C4-2B (cell line): ENCODE results near the gene SC5D.
A peak's percentile ranks its signal among the peaks of the same experiment; 100 is the strongest.

Experiments
- ZFX ChIP-seq: fragments of 450-650 bp; IDR thresholded peaks from 2 replicates; pipeline ENCODE4 v1.6.1; 2017
- TF ChIP-seq, protein P1 (sequence below): fragments of 450-650 bp; conservative IDR thresholded peaks from 2 replicates; pipeline ENCODE4 v1.5.1; 2017; ENCODE audit warnings: mild to moderate bottlenecking

DNA sequence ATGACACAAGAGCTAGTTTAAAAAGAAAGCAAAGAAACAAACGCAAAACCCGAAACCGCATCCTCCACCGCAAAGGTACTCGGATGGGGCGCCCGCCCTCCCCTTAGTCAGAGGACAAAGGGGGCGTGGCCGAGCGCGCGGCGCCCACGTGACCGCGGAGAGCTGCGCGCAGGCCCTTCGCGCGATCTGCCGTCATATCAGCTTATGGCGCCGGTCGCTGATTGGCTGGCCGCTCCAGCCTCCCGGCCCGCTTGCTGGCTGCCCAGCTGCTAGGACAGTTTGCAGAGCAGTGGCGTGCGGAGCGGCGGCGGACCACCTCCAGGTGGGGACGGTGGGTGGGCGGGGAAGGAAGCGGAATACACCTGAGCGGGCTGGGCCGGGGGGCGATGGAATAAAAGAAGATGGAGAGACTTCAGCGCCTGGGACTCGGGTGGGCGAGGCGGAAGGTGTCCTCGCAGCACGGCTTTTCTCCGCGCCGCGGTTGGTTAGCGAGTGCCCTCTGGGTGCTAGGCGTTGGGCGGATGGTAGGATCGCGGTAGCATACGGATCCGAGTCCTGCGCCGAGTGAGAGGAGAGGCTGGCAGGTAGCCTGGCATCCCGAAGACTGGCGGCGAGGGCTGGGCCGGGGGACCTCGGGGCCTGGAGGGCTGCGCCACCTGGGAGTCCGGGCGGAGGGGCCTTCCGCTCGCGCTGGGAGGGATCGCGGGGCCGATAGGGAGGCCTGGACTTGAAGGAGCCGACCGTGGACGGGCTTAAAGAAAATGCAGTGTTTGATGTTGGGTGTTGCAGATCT is at the start of gene SC5D:
- TF ChIP-seq, protein P1, sequence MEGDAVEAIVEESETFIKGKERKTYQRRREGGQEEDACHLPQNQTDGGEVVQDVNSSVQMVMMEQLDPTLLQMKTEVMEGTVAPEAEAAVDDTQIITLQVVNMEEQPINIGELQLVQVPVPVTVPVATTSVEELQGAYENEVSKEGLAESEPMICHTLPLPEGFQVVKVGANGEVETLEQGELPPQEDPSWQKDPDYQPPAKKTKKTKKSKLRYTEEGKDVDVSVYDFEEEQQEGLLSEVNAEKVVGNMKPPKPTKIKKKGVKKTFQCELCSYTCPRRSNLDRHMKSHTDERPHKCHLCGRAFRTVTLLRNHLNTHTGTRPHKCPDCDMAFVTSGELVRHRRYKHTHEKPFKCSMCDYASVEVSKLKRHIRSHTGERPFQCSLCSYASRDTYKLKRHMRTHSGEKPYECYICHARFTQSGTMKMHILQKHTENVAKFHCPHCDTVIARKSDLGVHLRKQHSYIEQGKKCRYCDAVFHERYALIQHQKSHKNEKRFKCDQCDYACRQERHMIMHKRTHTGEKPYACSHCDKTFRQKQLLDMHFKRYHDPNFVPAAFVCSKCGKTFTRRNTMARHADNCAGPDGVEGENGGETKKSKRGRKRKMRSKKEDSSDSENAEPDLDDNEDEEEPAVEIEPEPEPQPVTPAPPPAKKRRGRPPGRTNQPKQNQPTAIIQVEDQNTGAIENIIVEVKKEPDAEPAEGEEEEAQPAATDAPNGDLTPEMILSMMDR = peak; percentile 14
- TF ChIP-seq ZFX = peak; percentile 85
